ENCODE results near the gene ZNF536. TPM values are rescaled to one million over a fixed set of nuclear protein-coding genes. Genes with fewer than 3 reads are reported as not detected.
"Not testable (repeated sequence)": the region's sequence is repeated elsewhere in the genome, so short reads cannot be mapped to it uniquely, and the experiment has no call there.

Gene ZNF536
- polyA plus RNA-seq, 3 donors: 1.7 to 3.3 (median 3.1) TPM

DNA sequence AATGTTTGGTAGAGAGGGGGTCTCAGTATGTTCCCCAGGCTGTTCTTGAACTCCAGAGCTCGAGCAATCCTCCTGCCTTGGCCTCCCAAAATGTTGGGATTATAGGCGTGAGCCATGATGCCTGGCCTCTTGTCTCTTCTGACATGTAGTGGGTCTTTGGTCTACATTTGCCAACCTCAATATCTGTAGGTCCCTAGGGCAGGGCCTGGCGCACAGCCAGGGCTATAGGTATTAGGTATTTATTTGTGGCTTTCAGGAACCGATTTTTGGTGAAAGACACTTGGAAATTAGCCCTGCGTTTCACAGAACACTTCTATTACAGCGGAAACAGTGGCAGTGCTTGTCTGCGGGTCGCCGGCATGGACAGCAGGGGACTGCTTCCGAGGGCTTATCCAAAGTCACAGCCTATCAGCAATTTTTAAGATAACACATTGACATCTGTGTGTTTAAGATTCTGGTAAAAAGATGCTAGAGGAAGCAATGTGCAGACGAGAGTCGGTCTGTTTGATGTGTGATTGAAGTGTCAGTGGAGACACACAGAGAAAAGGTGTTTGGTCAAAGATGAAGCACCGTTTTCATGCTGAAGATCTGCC lies 14.5 kb downstream of the ZNF536 start:
- no peak for DNase-seq (ENCODE audit: low read depth in 3 of 3, low spot score in 2 of 3)

DNA sequence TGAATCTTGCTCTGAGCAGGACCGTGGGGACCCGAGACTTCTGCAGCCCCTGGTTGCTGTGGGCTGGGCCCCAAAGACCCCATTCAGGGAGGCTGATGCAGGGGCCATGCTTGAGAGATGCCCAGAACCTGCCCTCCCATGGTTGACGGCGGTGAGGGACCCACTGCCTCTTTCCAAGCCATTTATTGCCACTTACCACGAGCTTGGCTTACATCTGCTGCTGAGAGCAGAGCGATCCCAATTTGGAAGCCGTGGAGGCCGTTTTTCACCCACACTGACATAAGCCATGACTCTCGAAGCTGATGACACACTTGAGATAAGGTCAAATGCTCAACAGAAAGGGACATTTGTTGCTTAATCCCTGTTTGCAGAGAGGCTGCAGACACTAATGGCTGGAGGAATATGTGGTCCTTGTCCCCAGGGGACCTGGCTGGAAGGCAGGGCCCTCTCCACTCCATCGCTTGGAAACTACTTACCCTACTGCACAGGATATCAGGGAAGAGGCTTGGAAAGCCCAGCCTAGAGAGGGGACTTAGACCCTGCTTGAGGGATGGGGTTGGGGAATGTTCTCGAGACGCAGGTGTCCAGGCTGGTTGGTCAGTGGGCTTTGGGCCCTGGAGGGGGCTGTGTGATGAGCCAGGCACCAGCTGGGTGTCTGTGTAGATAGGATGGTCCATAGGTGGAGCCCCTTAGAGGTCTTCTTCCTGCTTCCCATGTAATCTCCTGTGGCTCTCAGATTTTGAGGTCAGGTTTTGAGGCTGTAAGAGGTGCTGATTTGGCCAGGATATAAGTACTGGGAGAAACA lies 15.3 kb downstream of the ZNF536 start:
- DNase-seq (ENCODE audit: low read depth in 3 of 3, low spot score in 2 of 3): no peak

DNA sequence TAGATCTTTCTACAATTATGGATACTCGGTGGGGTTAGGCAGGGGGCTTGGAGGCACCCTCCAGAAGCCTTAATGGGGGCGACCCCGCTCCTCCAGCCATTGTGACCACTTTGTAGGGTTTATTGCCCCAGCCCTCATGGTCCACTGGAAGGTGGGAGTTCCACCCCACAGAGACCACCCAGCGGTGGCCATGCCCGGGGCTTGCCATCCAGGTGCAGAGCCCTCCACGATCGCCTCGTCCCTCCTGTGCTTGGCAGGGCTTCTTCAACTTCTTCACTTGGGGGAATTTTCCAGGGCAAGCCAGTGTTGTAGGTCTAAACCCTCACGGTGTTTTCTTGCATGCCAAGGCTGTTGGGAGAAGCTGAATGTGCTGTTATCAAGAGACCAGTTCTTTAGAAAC lies 16.1 kb downstream of the ZNF536 start:
- DNase-seq (ENCODE audit: low read depth in 3 of 3, low spot score in 2 of 3): no peak

DNA sequence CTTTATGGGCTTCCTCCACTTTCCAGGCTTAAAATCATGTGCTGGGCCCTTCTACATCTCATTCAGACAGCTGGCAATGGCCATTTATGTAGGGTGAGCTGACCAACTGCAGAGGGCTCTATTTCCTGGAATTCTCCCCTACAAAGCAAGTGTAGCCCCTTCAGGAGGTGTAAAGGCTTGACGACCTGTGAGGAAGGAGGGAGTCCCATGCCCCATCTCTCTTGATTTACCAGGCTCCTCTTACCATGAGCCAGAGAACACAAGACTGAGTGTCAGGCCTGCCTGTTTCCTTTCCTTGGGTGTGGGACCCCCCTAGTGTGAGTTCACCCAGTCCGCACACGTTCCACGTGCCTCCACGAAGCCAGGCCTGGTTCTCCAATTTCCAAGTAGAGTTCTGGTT lies 16.6 kb downstream of the ZNF536 start:
- no peak for DNase-seq (ENCODE audit: low read depth in 3 of 3, low spot score in 2 of 3)

DNA sequence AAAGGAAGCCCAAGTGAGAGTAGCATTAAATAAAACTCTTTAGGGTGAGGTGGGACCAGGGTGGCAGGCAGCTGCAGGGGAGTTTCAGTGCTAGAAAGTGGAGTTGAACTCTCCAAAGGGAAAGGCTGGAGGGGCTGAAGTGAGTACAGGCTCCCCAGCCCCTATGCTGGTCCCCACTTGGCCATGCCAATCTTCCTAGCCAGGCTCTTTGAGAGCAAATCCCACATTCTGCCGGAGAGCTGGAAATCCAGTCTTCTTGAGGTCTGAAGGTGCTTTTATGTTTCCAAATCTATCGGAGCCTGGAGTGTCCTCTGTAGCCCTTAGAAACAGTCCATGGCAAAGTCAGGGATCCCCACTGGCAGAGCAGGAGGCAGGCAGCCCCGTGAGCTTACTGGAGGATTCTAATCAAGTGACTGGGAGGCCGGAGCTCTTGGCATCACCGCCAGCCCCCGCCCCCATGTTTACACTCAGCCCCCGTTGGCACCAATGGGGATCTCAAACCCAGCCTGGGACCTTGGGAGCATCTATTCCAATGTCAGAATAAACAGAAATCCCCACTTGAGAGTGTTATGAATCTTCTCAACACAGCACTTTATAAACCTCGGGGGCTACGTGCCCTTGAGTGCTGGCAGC lies 18.3 kb downstream of the ZNF536 start:
- DNase-seq (ENCODE audit: low read depth in 3 of 3, low spot score in 2 of 3): no peak

- no peak for DNase-seq (ENCODE audit: low read depth in 3 of 3, low spot score in 2 of 3)
Measured at GRCh38 chr19:30391052-30391451, 18.9 kb downstream of the ZNF536 start.

DNA sequence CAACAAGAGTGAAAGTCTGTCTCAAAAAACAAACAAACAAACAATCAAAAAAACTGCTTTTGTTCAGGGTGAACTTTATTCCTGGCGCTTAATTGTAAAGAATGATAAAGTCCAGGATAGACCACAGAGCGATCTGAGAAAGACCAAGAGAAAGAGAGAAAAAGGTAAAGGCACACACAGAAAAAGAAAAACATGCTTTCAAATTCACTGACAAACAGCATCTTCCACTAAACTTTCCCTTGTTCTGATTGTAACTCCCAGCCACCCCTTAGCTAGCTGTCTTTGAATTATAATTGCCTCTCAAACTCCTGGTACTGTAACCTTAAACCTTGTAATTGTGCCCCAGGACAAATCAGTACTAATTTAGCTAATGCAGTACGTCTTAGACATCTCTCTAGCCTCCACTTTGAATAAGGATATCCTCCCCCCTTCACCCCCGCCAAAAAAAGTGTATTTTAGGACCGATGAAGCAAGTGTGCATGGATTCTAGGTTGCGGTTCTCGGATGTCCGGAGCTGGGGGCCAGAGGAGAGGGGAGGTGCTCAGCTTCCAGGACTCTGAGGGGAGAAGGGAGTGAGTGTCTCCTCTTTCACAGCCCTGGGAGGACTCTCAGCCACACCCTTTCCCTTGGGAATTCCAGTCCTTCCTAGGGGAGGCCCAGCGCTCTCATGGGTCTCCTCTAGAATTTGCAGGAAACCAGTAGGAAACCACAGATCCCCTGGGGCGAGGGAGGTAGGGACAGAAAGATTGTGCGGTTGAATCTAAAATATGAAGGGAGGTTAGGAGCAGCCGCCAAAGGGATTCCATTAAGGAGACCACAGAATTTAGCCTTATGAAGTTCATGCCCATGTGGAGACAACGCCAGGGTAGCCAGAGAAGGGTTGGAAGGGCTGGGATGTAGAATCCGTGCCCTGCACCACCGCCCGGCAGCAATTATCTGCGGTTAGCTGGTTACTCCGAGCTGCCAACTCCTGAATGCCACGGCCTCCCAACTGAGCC lies 19.7 kb downstream of the ZNF536 start:
- no peak for DNase-seq (ENCODE audit: low read depth in 3 of 3, low spot score in 2 of 3)

GRCh38 chr19:30393046-30393445 lies 20.9 kb downstream of the ZNF536 start:
- no peak for DNase-seq (ENCODE audit: low read depth in 3 of 3, low spot score in 2 of 3)

GRCh38 chr19:30393729-30394480 lies 21.7 kb downstream of the ZNF536 start:
- no peak for DNase-seq (ENCODE audit: low read depth in 3 of 3, low spot score in 2 of 3)

- no peak for DNase-seq (ENCODE audit: low read depth in 3 of 3, low spot score in 2 of 3)
Measured at GRCh38 chr19:30394481-30395151, 22.4 kb downstream of the ZNF536 start.

GRCh38 chr19:30395283-30395682 lies 23.1 kb downstream of the ZNF536 start:
- DNase-seq (ENCODE audit: low read depth in 3 of 3, low spot score in 2 of 3): no peak

- not testable (repeated sequence) for DNase-seq (ENCODE audit: low read depth in 3 of 3, low spot score in 2 of 3)
Measured at GRCh38 chr19:30398539-30398938, 26.4 kb downstream of the ZNF536 start.

- DNase-seq (ENCODE audit: low read depth in 3 of 3, low spot score in 2 of 3): no peak
Measured at GRCh38 chr19:30401956-30402355, 29.8 kb downstream of the ZNF536 start.

- no peak for DNase-seq (ENCODE audit: low read depth in 3 of 3, low spot score in 2 of 3)
Measured at GRCh38 chr19:30402436-30403202, 30.4 kb downstream of the ZNF536 start.

DNA sequence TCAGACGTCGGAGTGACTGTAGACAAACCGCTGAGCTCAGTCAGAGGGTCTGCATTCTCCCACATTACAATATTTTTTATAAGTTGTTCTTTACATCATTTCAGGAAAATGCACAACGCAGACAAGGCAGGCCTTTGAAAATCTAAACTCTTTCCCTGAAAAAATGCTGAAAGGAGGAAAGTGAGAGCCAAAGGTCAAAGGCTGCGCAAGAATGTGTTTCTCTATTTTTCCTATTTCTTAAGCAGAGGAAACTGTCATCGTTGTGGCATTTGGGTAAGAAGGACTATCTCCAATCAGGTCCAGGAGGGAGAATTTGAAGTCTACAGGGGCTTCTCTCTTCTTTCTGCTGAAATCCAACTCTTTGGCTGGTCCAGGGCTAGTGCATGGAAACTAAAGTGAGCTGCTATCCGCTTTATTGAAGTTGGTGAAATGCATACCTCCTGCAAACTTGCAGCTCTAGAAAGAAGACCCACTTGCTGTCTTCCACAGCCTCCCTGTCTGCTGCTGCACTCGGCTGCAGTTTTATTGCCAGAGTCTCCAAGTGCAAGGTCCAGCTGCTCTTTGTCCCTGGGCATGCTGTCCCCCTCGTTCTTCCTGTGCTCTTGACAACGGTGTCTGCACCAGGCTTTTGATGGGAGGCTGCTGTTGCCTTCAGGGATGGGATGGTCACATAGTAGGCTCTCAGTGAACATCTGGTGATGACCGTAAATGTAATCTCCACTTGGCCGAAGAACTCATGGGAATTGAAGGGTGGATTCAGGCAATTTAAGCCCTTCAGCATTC lies 31.2 kb downstream of the ZNF536 start:
- no peak for DNase-seq (ENCODE audit: low read depth in 3 of 3, low spot score in 2 of 3)

GRCh38 chr19:30406220-30407067 lies 34.3 kb downstream of the ZNF536 start:
- DNase-seq (ENCODE audit: low read depth in 3 of 3, low spot score in 2 of 3): no peak
